HFF-Myc (cell line): Measurements from ENCODE around the gene IGF2BP3.

Experiments used
- DNase-seq: peaks from one replicate; pipeline ENCODE4 v3.0.0-alpha.2; 2011; ENCODE audit warnings: low read depth; ENCODE audit errors: extremely low read depth
- H3K4me3 ChIP-seq: replicated peaks from 2 replicates; pipeline ENCODE4 v1.5.1; 2011; ENCODE audit warnings: low read depth, mild to moderate bottlenecking, control low read depth, low read length
- CTCF ChIP-seq: IDR thresholded peaks from 2 replicates; pipeline ENCODE4 v1.5.1; 2012; ENCODE audit warnings: mild to moderate bottlenecking, low read depth, low read length, control low read depth; ENCODE audit errors: missing control alignments

The IGF2BP3 gene

GRCh38 chr7:23486002-23486773 is 15.9 kb upstream of the IGF2BP3 start:
- H3K4me3 ChIP-seq, result no peak overlapping the region
- DNase-seq, result no peak
- TF ChIP-seq CTCF, result no peak

- no peak for DNase-seq
- no peak overlapping the region for H3K4me3 ChIP-seq
- no peak for TF ChIP-seq CTCF
These were observed 12.4 kb upstream of the IGF2BP3 start for GRCh38 chr7:23482686-23483085.

GRCh38 chr7:23477962-23478866 is 7.9 kb upstream of the IGF2BP3 start:
- H3K4me3 ChIP-seq, result no peak overlapping the region
- DNase-seq, result no peak
- TF ChIP-seq CTCF, result no peak

- H3K4me3 ChIP-seq, result no peak overlapping the region
- no peak for TF ChIP-seq CTCF
- no peak for DNase-seq
These were observed 6.8 kb upstream of the IGF2BP3 start for GRCh38 chr7:23477157-23477499.

GRCh38 chr7:23476286-23477156 is 6.2 kb upstream of the IGF2BP3 start:
- DNase-seq, result no peak
- H3K4me3 ChIP-seq, result no peak overlapping the region
- no peak for TF ChIP-seq CTCF

GRCh38 chr7:23475576-23475839 is 5.2 kb upstream of the IGF2BP3 start:
- no peak for TF ChIP-seq CTCF
- no peak overlapping the region for H3K4me3 ChIP-seq

More at GRCh38 chr7:23475576-23475839, 5.2 kb upstream of the IGF2BP3 start:
- no peak for DNase-seq
